Mucosa of stomach (tissue), 1 donor: ENCODE results near the gene GNG14.
"Not testable (repeated sequence)": the region's sequence is repeated elsewhere in the genome, so short reads cannot be mapped to it uniquely, and the experiment has no call there.

ENCODE experiments used
- H3K27me3 ChIP-seq: one replicate; pipeline ENCODE4 v1.7.0; 2013; ENCODE audit warnings: mild to moderate bottlenecking, low read length; ENCODE audit not compliant: control insufficient read depth, insufficient read depth
- H3K36me3 ChIP-seq: one replicate; pipeline ENCODE4 v1.7.0; 2013; ENCODE audit warnings: low read length; ENCODE audit not compliant: control insufficient read depth, insufficient read depth
- H3K4me1 ChIP-seq: one replicate; pipeline ENCODE4 v1.7.0; 2013; ENCODE audit warnings: mild to moderate bottlenecking, low read length; ENCODE audit not compliant: control insufficient read depth, insufficient read depth
- H3K4me3 ChIP-seq: one replicate; pipeline ENCODE4 v1.7.0; 2013; ENCODE audit warnings: low read length
- H3K9ac ChIP-seq: one replicate; pipeline ENCODE4 v1.7.0; 2013; ENCODE audit warnings: mild to moderate bottlenecking, low read length, moderate library complexity
- H3K9me3 ChIP-seq: one replicate; pipeline ENCODE4 v1.7.0; 2013; ENCODE audit warnings: mild to moderate bottlenecking, low read length, moderate library complexity; ENCODE audit not compliant: control insufficient read depth
- donor health status: Pancreatic carcinoma.

Gene GNG14

DNA sequence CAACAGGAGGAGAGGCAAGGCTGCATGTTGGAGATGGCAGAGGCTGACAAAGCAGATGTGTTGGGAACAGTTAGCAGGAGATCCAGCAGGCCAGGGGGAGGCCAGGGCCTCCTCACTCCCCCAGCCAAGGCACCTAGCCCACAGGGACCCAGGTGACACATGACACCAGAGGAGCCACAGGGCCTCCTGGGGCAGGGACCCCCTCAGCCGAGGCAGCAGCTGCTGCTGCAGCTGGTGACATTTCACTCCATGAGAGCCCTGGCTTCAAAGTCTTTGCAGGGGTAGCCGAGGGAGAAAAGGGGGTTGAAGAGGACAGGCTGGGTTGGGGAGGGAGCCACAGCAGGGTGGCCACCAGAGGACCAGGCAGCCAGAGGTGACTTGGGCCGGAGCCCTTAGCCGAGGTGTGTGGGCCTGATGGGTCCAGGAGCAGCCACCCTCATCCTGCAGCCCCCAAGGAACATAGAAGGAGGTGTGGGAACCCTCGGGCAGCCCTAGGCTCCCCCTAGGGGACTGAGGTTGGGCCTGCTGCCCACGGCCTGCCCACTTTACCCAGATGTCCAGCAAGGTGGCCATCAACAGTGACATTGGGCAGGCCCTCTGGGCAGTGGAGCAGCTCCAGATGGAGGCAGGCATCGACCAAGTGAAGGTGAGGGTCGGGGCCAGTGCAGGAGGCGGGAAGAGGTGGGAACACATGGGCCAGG lies at the start of gene GNG14:
Gene GNG14, plus strand, starts transcription at position 503 of the 701 bp plus-strand sequence. Its CDS starts 51 bp downstream, at position 554.
- Histone ChIP-seq H3K4me1 (no peaks in the 10 kb centered on the region), H3K9me3 (no peaks in the 10 kb centered on the region), H3K9ac (peak within 1 kb of the TSS; percentile 25), H3K36me3 (no peaks in the 10 kb centered on the region), H3K27me3 (no peaks in the 10 kb centered on the region), H3K4me3 (no peak within 1 kb of the TSS)

DNA sequence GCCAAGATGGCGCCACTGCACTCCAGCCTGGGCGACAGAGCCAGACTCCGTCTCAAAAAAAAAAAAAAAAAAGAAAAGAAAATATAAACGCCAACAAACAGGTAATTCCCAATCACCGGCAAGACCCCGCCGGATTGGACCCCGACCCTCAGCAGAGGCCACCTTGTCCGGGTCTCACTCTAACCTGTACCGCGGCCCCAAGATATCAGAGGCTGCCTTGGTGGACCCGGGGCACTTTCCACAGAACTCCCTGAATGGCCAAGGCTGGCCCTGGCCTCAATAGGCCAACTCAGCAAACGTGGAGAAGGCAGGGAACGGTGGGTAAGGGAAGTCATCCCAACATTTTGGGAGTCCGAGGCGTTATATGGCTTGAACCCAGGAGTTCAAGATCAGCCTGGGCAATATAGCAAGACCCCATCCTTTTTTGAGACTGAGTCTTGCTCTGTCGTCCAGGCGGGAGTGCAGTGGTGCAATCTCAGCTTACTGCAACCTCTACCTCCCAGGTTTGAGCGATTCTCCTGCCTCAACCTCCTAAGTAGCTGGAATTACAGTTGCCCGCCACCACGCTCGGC lies 49.1 kb upstream of the GNG14 start:
- H3K4me3 ChIP-seq = no peak overlapping the region
- no peaks in the 10 kb centered on the region for H3K27me3 ChIP-seq
- H3K36me3 ChIP-seq = no peaks in the 10 kb centered on the region
- H3K4me1 ChIP-seq = peaks cover 9% of the 10 kb centered on the region
- no peaks in the 10 kb centered on the region for H3K9me3 ChIP-seq
- no peak overlapping the region for H3K9ac ChIP-seq

DNA sequence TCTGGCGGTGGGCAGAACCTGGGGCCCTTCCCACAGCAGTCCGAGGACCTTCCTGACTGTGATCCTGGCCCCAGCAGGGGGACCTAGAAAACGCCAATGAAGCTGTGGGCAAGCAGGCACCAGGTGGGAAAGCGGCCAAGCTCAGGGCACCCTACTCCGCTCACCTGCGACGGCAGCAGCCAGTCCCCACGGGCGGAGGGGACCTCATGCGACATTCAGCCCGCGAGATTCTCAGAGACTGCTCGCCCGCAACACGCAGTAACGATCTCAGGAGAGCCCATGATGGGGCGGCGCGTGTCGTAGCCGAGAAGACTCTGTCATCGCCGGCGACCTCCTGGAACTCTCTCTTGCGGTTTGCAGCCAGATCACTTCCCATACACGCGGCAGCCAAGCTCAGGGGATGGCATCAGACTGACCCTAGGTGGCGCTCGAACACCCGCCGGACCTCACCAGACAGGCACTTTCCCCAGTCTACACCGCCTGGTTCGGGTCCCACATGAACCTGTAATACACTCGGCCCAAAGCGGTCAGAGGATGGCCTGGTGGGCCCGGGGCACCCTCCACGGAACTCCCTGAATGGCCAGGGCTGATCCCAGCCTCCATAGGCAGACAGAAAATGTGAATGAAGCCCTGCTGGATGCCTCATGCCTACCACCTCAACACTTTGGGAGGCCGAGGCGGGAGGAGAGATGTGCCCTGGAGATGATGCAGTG lies 47.7 kb upstream of the GNG14 start:
- H3K4me3 ChIP-seq = no peak overlapping the region
- H3K9me3 ChIP-seq = no peaks in the 10 kb centered on the region
- peaks cover 9% of the 10 kb centered on the region for H3K4me1 ChIP-seq
- H3K27me3 ChIP-seq = no peaks in the 10 kb centered on the region
- H3K9ac ChIP-seq = peak overlapping the region; percentile 41
- H3K36me3 ChIP-seq = no peaks in the 10 kb centered on the region

DNA sequence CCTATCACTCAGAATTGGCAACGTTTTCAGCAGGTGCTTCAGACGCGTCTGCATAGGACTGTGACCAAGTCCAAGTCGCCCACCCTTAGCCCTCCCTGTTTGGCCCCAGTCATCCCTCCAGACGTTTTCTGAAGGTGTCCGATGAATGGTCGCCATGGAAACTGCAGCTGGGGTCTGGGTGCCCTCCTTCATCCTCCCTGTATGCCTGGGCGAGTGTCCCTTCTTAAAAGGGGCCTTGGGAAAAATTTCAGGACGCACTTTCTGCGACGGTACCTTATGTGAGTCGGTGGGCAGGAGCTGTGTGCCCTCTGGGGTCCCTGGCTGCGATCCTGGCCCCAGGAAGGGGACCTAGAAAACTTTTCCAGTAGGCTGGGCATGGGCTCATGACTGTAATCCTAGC lies 46.3 kb upstream of the GNG14 start:
- Histone ChIP-seq H3K36me3 (no peaks in the 10 kb centered on the region), H3K4me3 (no peak overlapping the region), H3K27me3 (no peaks in the 10 kb centered on the region), H3K9ac (no peak overlapping the region), H3K4me1 (peaks cover 9% of the 10 kb centered on the region), H3K9me3 (no peaks in the 10 kb centered on the region)

DNA sequence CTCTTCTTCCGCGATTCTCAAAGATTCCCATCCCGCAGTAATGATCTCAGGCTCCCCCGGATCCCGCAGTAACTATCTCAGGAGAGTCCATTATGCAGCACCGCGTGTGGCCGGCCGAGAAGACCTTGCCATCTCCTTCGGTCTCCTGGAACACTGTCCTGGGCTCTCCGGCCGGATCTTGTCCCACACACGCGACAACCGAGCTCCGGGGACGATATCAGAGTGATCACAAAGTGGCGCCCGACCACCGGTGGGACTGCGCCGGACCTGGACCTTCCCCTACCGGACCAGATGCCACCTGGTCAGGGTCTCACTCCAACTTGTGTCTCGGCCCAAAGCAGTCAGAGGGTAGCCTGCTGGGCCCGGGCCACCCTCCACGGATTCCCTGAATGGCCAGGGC lies 45.3 kb upstream of the GNG14 start:
- Histone ChIP-seq H3K4me3 (no peak overlapping the region), H3K9me3 (no peaks in the 10 kb centered on the region), H3K36me3 (no peaks in the 10 kb centered on the region), H3K4me1 (peaks cover 9% of the 10 kb centered on the region), H3K9ac (no peak overlapping the region), H3K27me3 (no peaks in the 10 kb centered on the region)

DNA sequence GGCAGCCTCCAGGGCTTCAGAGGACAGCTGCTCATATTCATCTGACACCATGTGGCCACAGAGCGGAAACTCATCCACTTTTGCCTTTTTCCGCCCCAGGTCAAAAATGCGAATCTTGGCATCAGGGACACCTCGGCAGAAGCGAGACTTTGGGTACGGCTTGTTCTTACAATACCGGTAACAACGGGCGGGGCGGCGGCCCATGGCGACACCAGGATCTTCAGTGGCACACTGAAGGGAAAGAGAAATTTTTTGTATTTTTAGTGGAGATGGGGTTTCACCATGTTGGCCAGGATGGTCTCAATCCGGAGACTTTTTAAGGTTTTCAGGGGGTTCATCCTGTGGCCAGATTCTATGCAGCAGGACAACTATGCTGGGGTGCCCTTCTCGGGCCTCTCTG lies 44.1 kb upstream of the GNG14 start:
- H3K9me3 ChIP-seq, H3K4me3 ChIP-seq, H3K27me3 ChIP-seq, H3K36me3 ChIP-seq, H3K9ac ChIP-seq: not testable (repeated sequence)
- H3K4me1 ChIP-seq = peaks cover 18% of the 10 kb centered on the region

DNA sequence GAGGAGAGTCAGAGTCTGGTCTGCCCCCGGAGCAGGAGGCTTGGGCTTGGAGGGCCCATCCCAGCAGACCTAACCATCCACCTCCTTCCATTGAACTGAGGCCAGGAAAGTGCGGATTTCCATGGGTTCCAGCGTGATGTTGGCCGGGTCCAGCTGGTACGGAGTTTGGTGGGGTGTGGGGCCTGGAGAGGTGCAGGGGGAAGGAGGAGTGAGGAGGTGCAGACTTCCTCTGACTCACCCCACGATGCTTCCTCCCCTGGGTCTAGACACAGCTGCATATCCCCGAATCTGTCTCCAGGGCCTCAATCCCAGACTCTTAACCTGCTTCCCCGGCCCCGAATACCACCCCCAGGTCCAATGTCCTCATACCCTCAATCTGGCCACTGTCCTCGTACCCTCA lies 41.2 kb upstream of the GNG14 start:
- Histone ChIP-seq H3K9ac (no peak overlapping the region), H3K36me3 (no peaks in the 10 kb centered on the region), H3K4me1 (peaks cover 9% of the 10 kb centered on the region), H3K4me3 (no peak overlapping the region), H3K9me3 (no peaks in the 10 kb centered on the region), H3K27me3 (no peaks in the 10 kb centered on the region)

DNA sequence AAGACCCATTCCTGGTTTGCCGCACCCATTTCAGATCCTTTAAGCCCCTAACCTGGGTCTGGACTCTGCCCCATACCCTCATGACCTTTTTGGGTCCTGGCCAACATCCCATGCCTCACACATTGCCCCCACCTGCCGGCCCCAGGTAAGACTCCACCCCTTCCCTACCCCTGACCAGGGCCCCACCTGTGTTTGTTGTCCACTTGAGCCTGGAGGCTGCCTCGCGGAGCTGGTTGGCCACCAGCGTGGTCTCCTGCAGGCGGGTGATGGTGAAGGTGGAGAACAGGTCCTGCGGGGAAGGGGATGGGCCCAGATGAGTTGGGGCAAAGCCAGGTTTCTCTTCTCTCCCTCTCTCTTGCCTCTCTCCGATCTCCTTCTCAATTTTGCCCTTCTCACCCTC lies 40.8 kb upstream of the GNG14 start:
- H3K4me3 ChIP-seq = no peak overlapping the region
- no peaks in the 10 kb centered on the region for H3K27me3 ChIP-seq
- no peak overlapping the region for H3K9ac ChIP-seq
- H3K36me3 ChIP-seq = no peaks in the 10 kb centered on the region
- H3K4me1 ChIP-seq = peaks cover 9% of the 10 kb centered on the region
- H3K9me3 ChIP-seq = no peaks in the 10 kb centered on the region

DNA sequence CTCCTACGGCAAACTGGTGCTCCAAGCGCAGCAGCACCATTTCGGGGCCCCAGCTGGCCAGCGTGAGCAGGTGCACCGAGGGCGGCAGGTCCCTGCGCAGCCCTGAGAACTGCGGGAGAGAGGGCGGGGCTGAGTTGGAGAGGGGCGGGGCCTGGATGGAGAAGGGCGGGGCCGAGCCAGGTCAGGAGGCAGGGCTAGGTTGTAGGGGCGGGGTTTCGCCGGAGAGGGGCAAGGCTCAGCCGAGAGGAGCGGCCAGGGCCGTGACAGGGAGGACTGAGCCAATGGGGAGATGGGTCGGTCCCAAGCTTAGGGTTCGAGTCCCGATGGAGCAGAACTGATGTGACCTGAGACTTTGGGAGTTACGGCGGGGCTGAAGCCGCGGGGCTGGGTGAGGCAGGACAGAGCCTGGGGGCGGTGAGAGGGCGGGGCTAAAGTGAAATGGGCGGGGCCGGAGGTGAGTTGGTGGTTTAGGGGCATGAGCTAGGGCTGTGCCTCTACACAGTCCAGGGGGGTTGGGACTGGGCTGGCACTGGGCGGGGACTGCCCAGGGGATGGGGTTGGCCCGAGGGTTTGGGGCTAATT lies 40.2 kb upstream of the GNG14 start:
- Histone ChIP-seq H3K4me3 (no peak overlapping the region), H3K9ac (no peak overlapping the region), H3K36me3 (no peaks in the 10 kb centered on the region), H3K4me1 (peaks cover 9% of the 10 kb centered on the region), H3K27me3 (no peaks in the 10 kb centered on the region), H3K9me3 (no peaks in the 10 kb centered on the region)

DNA sequence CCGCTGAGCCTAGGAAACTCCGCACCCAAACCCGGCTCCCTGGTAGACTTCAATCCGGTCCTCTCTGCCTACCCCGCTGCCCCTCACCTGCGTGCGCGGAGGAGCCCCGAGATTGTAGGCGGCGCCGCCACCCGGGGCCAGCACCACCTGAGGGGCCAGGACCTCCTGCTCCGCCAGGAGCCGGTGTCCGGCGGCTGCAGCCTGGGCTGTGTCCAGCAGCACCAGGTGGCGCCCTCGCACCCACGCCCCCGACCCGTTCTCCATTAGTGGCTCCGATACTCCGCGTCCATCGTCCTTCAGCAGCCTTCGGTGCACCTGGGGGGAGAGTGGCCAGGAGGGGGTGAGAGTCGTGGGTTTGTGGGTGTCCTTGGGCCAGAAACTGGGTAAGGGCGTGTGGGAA lies 39.7 kb upstream of the GNG14 start:
- H3K4me3 ChIP-seq = no peak overlapping the region
- no peaks in the 10 kb centered on the region for H3K9me3 ChIP-seq
- no peak overlapping the region for H3K9ac ChIP-seq
- peaks cover 9% of the 10 kb centered on the region for H3K4me1 ChIP-seq
- no peaks in the 10 kb centered on the region for H3K36me3 ChIP-seq
- H3K27me3 ChIP-seq = no peaks in the 10 kb centered on the region

DNA sequence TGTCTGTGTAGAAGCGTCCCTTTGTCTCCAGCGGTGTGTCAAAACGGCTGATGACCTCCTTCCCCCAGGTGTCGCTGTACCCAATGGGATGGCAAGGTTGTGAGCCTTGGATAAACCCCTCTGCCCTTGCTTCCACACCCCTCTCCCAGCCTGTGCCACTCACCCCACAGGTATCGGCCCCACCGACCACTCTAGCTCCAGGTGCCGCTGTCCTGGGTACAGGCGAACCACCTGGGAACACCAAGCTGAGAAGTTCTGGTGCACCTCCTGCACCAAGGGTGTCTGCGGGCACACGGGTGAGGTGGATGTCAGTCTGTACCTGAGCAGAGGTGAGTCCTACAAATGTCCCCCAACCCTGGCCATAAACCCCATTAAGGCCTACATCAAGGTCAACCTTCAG lies 37.9 kb upstream of the GNG14 start:
- Histone ChIP-seq H3K9me3 (no peaks in the 10 kb centered on the region), H3K36me3 (no peaks in the 10 kb centered on the region), H3K9ac (no peak overlapping the region), H3K4me1 (peaks cover 9% of the 10 kb centered on the region), H3K27me3 (no peaks in the 10 kb centered on the region), H3K4me3 (no peak overlapping the region)

DNA sequence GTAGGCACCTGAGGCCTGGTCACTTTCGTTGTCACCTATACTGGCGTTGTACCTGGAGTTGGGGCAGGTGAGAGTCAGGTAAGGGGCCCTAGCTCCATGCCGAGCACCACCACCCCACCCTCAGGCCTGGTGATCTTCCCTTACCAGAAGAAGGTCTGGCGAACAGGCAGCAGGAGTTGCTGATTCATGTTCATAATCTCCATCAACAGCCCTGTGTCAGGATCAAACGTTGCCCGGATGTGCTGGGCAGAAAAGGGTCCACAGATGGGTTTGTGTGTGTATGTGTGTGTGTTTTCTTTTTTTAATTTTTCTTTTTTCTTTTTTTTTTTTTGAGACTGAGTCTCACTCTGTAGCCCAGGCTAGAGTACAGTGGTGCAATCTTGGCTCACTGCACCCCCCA lies 35.6 kb upstream of the GNG14 start:
- Histone ChIP-seq H3K9ac (no peak overlapping the region), H3K4me1 (peaks cover 9% of the 10 kb centered on the region), H3K36me3 (no peaks in the 10 kb centered on the region), H3K9me3 (no peaks in the 10 kb centered on the region), H3K4me3 (no peak overlapping the region), H3K27me3 (no peaks in the 10 kb centered on the region)
